ENCODE data around the gene CACNA1C.

The CACNA1C gene

DNA sequence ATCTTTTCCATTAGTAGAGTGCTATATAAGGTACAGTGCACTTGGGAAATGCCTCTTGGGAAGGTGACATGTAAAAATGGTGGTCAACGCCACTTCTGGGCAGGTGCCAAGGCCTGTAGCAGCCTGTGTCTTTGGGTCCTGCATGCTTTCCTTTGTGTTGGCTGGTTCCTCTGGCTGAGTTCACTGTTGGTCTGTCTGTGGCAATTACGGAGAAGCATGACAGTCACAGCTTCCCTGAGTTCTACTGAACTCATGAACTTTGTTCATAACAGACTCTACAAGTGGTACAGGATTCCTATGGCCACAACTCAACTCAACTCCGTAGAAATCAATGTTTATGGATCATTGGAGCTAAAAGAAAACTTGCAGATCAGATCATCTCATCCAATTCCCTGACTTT lies 98.0 kb downstream of the CACNA1C start:
- H3K27ac ChIP-seq (ENCODE audit: insufficient read depth, low read depth, low read length, poor library complexity, severe bottlenecking), result no peak overlapping the region
- H3K27me3 ChIP-seq (ENCODE audit: control insufficient read depth, insufficient read depth, low read length, poor library complexity, severe bottlenecking), result no peaks in the 10 kb centered on the region
- whole genome bisulfite sequencing, 2 experiments, result 93 to 97% methylated on average over 3 of the region's 3 CpGs

DNA sequence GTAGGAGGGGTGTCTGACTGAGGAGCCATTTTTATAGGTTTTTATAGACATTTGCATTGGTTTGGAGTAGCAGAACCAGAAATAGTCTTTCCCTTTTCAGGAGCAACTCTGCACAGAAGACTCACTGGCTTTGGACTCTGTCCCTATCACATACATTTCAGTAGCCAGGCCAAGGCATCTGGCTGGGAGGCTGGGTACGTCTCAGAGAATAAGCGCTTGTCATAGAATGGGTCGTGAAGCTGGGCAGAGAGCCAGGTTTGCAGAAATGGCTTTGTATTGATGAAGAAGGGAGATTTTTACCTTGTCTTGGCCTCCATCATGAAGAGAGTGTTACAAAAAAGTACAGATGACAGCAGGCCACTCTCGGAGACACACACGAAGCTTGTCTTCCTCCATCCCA lies 98.6 kb downstream of the CACNA1C start:
- no peaks in the 10 kb centered on the region for H3K9me3 ChIP-seq (ENCODE audit: control insufficient read depth, low read length)
- H3K4me3 ChIP-seq (ENCODE audit: insufficient read depth, low read depth, low read length), result no peak overlapping the region
- no peaks in the 10 kb centered on the region for H3K36me3 ChIP-seq (ENCODE audit: control insufficient read depth, insufficient read depth, low read length)
- WGBS, 2 experiments, result 96 to 98% methylated on average over 5 of the region's 5 CpGs
- H3K27ac ChIP-seq (ENCODE audit: insufficient read depth, low read depth, low read length, poor library complexity, severe bottlenecking), result no peak overlapping the region
- H3K4me1 ChIP-seq (ENCODE audit: control insufficient read depth, insufficient read depth, low read length), result peaks cover 16% of the 10 kb centered on the region
- H3K27me3 ChIP-seq (ENCODE audit: control insufficient read depth, insufficient read depth, low read length, poor library complexity, severe bottlenecking), result no peaks in the 10 kb centered on the region

More for the DNA sequence above, 98.0 kb downstream of the CACNA1C start:
- Histone ChIP-seq H3K4me1 (ENCODE audit: control insufficient read depth, insufficient read depth, low read length) (peaks cover 16% of the 10 kb centered on the region), H3K9me3 (ENCODE audit: control insufficient read depth, low read length) (no peaks in the 10 kb centered on the region), H3K4me3 (ENCODE audit: insufficient read depth, low read depth, low read length) (no peak overlapping the region), H3K36me3 (ENCODE audit: control insufficient read depth, insufficient read depth, low read length) (no peaks in the 10 kb centered on the region)

DNA sequence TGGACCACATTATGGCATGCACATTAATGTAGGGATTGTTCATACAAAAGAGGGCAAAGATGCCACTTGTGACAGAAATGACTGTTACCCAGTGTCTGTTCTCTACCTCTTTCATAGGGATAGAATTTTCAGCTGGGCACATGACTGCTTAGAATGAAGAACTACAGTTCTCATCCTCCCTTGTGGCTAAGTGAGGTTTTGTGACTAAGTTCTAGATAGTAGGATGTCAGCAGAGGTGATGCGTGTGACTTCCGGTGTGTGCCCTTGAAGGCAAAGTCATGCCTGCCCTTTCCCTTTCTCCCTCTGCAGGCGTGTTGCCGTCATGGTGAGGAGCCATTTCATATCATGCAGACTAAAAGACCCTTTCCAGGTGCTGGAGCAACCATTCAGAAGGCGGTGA lies 99.3 kb downstream of the CACNA1C start:
- Histone ChIP-seq H3K9me3 (ENCODE audit: control insufficient read depth, low read length) (no peaks in the 10 kb centered on the region), H3K27me3 (ENCODE audit: control insufficient read depth, insufficient read depth, low read length, poor library complexity, severe bottlenecking) (no peaks in the 10 kb centered on the region), H3K4me3 (ENCODE audit: insufficient read depth, low read depth, low read length) (no peak overlapping the region), H3K4me1 (ENCODE audit: control insufficient read depth, insufficient read depth, low read length) (peaks cover 16% of the 10 kb centered on the region), H3K36me3 (ENCODE audit: control insufficient read depth, insufficient read depth, low read length) (no peaks in the 10 kb centered on the region), H3K27ac (ENCODE audit: insufficient read depth, low read depth, low read length, poor library complexity, severe bottlenecking) (no peak overlapping the region)
- 94 to 96% methylated on average over 5 of the region's 5 CpGs for WGBS, 2 experiments

DNA sequence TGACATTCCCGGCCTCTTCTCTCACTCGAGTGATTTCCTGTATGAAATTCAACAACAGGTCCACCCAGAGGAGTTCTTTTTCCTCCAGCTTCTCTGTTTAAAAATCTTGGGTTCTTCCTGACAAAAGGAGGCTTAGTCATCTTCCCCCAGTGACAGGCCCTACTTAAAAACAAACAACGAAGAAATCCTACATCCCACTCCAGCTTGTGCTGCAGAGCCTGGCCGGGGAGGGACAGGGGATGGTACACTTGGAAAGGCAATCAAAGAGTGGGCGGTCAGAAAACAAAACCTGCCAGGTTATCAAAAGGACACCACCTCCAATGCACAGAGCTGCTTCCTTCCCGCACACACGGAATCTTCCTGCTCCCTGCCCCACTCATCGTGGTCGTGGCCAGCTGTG lies 101.3 kb downstream of the CACNA1C start:
- Histone ChIP-seq H3K4me3 (ENCODE audit: insufficient read depth, low read depth, low read length) (no peak overlapping the region), H3K9me3 (ENCODE audit: control insufficient read depth, low read length) (no peaks in the 10 kb centered on the region), H3K27me3 (ENCODE audit: control insufficient read depth, insufficient read depth, low read length, poor library complexity, severe bottlenecking) (no peaks in the 10 kb centered on the region), H3K36me3 (ENCODE audit: control insufficient read depth, insufficient read depth, low read length) (no peaks in the 10 kb centered on the region), H3K27ac (ENCODE audit: insufficient read depth, low read depth, low read length, poor library complexity, severe bottlenecking) (no peak overlapping the region), H3K4me1 (ENCODE audit: control insufficient read depth, insufficient read depth, low read length) (peaks cover 16% of the 10 kb centered on the region)
- WGBS, 2 experiments, result 73 to 80% methylated on average over 9 of the region's 9 CpGs

DNA sequence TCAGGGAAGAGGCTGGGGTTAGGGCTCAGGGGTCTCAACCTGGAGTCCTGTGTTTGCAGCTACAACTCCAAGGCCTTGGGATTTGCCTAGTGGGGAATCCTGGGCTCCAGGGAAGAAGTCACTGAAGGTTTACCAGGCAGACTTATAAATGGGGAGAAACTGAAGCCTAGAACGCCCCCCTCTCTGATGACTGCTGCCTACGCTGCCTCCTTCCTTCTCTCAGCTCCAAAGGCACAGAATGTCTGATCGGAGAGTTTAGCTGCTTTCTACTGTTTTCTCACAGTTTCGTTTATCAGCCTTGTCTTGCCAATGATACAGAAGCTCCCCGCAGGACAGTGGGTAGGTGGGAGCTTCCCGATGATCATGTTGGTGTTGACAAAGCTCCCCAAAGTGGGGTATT lies 101.7 kb downstream of the CACNA1C start:
- Histone ChIP-seq H3K36me3 (ENCODE audit: control insufficient read depth, insufficient read depth, low read length) (no peaks in the 10 kb centered on the region), H3K4me1 (ENCODE audit: control insufficient read depth, insufficient read depth, low read length) (peaks cover 16% of the 10 kb centered on the region), H3K27me3 (ENCODE audit: control insufficient read depth, insufficient read depth, low read length, poor library complexity, severe bottlenecking) (no peaks in the 10 kb centered on the region), H3K27ac (ENCODE audit: insufficient read depth, low read depth, low read length, poor library complexity, severe bottlenecking) (no peak overlapping the region), H3K9me3 (ENCODE audit: control insufficient read depth, low read length) (no peaks in the 10 kb centered on the region), H3K4me3 (ENCODE audit: insufficient read depth, low read depth, low read length) (no peak overlapping the region)
- WGBS, 2 experiments, result 92 to 94% methylated on average over 6 of the region's 6 CpGs

DNA sequence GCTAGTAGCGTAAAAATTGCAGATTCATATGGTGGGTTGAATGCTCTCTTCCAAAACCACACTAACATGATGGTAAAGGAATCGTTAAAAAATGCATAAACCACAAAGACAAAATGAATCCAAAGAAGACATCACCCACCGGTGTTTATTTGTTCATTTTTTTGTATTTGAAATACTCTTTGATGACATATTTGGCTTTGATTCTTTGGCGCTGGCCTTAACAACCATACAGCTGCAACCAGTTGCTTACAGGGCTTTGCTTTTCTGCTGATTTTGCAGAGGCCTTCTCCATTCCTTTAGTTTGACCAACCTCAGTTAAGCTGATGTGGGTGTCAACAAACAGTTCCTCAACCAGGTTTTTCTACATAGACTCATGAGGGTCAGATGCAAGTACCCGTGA lies 103.5 kb downstream of the CACNA1C start:
- 94 to 98% methylated on average over 3 to 5 of the region's 5 CpGs for WGBS, 2 experiments
- Histone ChIP-seq H3K27ac (ENCODE audit: insufficient read depth, low read depth, low read length, poor library complexity, severe bottlenecking) (no peak overlapping the region), H3K4me3 (ENCODE audit: insufficient read depth, low read depth, low read length) (no peak overlapping the region)

DNA sequence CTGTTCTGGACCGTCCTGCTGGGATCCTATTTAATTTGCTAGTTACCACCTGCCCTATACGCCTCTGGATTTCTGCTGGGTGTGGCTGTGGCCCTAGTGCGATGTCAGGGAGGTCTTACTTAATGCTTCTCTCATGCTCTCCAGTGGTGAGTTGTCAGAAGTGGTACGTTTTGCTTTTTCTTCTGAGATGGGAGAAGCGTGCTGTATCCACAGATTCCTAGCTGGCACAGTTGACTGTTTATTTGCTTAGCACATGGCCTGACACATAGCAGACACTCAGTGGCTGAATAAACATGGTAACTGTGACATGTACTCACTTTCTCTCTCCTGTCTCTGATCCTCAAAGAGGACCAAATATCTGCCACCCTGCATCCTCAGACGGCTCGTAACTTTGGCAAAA lies 107.3 kb downstream of the CACNA1C start:
- WGBS, 2 experiments, result 93 to 95% methylated on average over 7 of the region's 7 CpGs
- Histone ChIP-seq H3K9me3 (ENCODE audit: control insufficient read depth, low read length) (no peaks in the 10 kb centered on the region), H3K4me1 (ENCODE audit: control insufficient read depth, insufficient read depth, low read length) (no peaks in the 10 kb centered on the region), H3K27ac (ENCODE audit: insufficient read depth, low read depth, low read length, poor library complexity, severe bottlenecking) (no peak overlapping the region), H3K4me3 (ENCODE audit: insufficient read depth, low read depth, low read length) (no peak overlapping the region), H3K27me3 (ENCODE audit: control insufficient read depth, insufficient read depth, low read length, poor library complexity, severe bottlenecking) (no peaks in the 10 kb centered on the region), H3K36me3 (ENCODE audit: control insufficient read depth, insufficient read depth, low read length) (no peaks in the 10 kb centered on the region)

More for the DNA sequence above, 103.5 kb downstream of the CACNA1C start:
- no peaks in the 10 kb centered on the region for H3K27me3 ChIP-seq (ENCODE audit: control insufficient read depth, insufficient read depth, low read length, poor library complexity, severe bottlenecking)
- H3K36me3 ChIP-seq (ENCODE audit: control insufficient read depth, insufficient read depth, low read length), result no peaks in the 10 kb centered on the region
- H3K9me3 ChIP-seq (ENCODE audit: control insufficient read depth, low read length), result no peaks in the 10 kb centered on the region
- peaks cover 16% of the 10 kb centered on the region for H3K4me1 ChIP-seq (ENCODE audit: control insufficient read depth, insufficient read depth, low read length)

DNA sequence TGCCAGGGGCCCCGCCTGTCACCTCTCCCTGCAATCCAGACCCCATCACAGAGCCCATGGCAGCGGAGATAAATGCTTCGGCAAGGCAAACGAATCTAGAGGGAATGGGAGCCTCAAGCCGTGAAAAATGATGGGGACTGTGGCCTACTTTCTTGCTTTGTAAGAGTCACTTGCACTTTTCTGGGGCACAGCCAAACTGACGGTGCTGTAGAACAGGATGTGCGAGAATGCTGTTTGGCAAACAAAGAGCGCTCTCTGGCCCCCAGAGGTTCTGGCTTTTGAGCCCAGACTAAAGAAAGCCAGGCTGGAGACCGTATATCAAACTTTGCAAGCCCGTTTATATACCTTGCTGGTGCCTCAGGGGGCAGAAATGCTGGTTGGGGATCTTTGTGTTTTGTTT lies 108.7 kb downstream of the CACNA1C start:
- Histone ChIP-seq H3K4me1 (ENCODE audit: control insufficient read depth, insufficient read depth, low read length) (no peaks in the 10 kb centered on the region), H3K4me3 (ENCODE audit: insufficient read depth, low read depth, low read length) (no peak overlapping the region), H3K9me3 (ENCODE audit: control insufficient read depth, low read length) (no peaks in the 10 kb centered on the region), H3K36me3 (ENCODE audit: control insufficient read depth, insufficient read depth, low read length) (no peaks in the 10 kb centered on the region), H3K27me3 (ENCODE audit: control insufficient read depth, insufficient read depth, low read length, poor library complexity, severe bottlenecking) (no peaks in the 10 kb centered on the region), H3K27ac (ENCODE audit: insufficient read depth, low read depth, low read length, poor library complexity, severe bottlenecking) (no peak overlapping the region)
- 87% methylated on average over 10 of the region's 10 CpGs for WGBS, 2 experiments

DNA sequence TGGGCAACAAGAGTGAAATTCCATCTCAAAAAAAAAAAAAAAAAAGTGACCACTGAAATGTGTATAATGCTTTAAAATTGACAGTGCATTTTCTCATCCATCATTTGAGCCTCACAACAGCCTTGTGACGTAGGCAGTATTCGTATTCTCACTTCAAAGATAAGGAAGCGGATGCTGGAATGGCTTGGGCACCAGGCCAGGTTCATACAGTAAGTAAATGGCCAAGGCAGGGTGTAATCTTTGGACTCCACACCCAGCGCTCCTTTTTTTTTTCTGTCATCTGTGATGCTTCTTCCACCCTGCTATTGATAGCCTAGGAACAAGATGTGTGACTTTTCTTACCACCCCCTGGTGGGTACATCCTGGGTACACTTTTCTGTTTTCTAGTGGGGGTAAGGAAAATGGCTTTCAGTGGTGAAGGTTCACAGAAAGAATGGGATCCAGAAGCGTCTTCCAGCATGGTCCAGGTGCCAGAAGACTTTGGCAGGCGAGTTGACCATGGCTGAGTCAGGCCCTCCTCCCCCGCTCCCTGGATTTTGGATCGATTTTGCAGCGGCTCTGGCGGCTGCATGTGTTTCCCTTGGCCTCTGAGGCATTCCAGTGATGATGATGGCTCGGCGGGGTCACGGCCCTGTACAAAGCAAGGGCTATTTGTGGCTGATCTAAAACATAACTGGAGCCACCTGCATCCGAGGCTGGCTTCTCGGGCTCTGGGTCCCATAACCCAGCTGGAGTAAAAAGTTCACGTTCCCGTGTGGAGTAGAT lies 110.6 kb downstream of the CACNA1C start:
- H3K4me3 ChIP-seq (ENCODE audit: insufficient read depth, low read depth, low read length), result no peak overlapping the region
- H3K9me3 ChIP-seq (ENCODE audit: control insufficient read depth, low read length), result no peaks in the 10 kb centered on the region
- 93 to 95% methylated on average over 17 of the region's 17 CpGs for WGBS, 2 experiments
- H3K4me1 ChIP-seq (ENCODE audit: control insufficient read depth, insufficient read depth, low read length), result no peaks in the 10 kb centered on the region
- H3K27me3 ChIP-seq (ENCODE audit: control insufficient read depth, insufficient read depth, low read length, poor library complexity, severe bottlenecking), result no peaks in the 10 kb centered on the region
- no peak overlapping the region for H3K27ac ChIP-seq (ENCODE audit: insufficient read depth, low read depth, low read length, poor library complexity, severe bottlenecking)
- H3K36me3 ChIP-seq (ENCODE audit: control insufficient read depth, insufficient read depth, low read length), result no peaks in the 10 kb centered on the region

DNA sequence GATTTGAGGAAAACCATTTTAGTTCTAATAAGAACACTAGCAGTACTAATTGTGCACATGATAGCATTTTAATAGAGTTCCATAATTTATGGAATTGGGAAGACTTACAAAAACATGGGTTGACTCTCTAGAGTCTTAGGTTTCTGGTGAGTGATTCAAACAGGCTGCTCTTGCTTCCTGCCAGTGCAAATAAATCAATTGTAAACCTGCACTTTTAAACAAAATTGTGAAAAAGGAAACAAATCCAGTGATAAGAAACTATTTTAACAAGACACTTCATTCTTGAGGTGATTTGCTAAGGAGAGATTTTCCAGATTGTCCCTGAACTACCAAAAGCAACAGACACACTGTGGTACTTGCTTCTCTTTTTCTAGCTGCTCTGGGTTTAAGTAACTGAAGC lies 112.2 kb downstream of the CACNA1C start:
- Histone ChIP-seq H3K27me3 (ENCODE audit: control insufficient read depth, insufficient read depth, low read length, poor library complexity, severe bottlenecking) (no peaks in the 10 kb centered on the region), H3K4me3 (ENCODE audit: insufficient read depth, low read depth, low read length) (no peak overlapping the region), H3K9me3 (ENCODE audit: control insufficient read depth, low read length) (no peaks in the 10 kb centered on the region), H3K27ac (ENCODE audit: insufficient read depth, low read depth, low read length, poor library complexity, severe bottlenecking) (no peak overlapping the region), H3K4me1 (ENCODE audit: control insufficient read depth, insufficient read depth, low read length) (no peaks in the 10 kb centered on the region), H3K36me3 (ENCODE audit: control insufficient read depth, insufficient read depth, low read length) (no peaks in the 10 kb centered on the region)

DNA sequence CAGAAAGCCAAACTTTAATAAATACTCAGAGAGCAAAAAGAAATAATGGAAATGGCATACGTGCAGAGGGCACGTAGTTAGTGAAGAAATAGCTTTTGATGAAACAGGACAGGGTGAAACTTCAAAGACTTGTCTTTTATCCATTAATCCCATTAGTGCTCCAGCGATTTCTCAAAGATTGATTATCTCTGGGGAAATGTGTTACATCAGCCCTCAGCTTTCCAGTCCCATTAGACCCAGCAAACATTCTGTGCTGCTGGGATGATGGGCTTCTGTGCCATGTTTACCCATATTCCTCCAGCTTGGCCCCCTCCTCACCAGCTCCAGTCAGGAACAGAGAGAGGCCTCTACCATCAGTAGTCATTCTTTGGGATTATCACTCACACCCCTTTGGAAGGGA lies 113.1 kb downstream of the CACNA1C start:
- H3K4me3 ChIP-seq (ENCODE audit: insufficient read depth, low read depth, low read length), result no peak overlapping the region
- WGBS, 2 experiments, result 96% methylated on average over 3 of the region's 3 CpGs

More for the DNA sequence above, 113.1 kb downstream of the CACNA1C start:
- H3K9me3 ChIP-seq (ENCODE audit: control insufficient read depth, low read length), result no peaks in the 10 kb centered on the region
- H3K36me3 ChIP-seq (ENCODE audit: control insufficient read depth, insufficient read depth, low read length), result no peaks in the 10 kb centered on the region
- no peaks in the 10 kb centered on the region for H3K27me3 ChIP-seq (ENCODE audit: control insufficient read depth, insufficient read depth, low read length, poor library complexity, severe bottlenecking)
- no peaks in the 10 kb centered on the region for H3K4me1 ChIP-seq (ENCODE audit: control insufficient read depth, insufficient read depth, low read length)
- no peak overlapping the region for H3K27ac ChIP-seq (ENCODE audit: insufficient read depth, low read depth, low read length, poor library complexity, severe bottlenecking)
